Trophoblast cell (in vitro differentiated cells and primary cell): Measurements from ENCODE around the gene MYO10.

Source experiments
- DNase-seq, 2 donors: peaks; one replicate each; pipeline ENCODE4 v3.0.0-alpha.2; 2016
- H2AFZ ChIP-seq: 2 replicates; pipeline ENCODE4 v1.6.1; 2013; ENCODE audit warnings: low read length, moderate library complexity, mild to moderate bottlenecking; ENCODE audit not compliant: insufficient read depth, poor library complexity
- H2AK5ac ChIP-seq: 2 replicates; pipeline ENCODE4 v1.6.1; 2013; ENCODE audit warnings: mild to moderate bottlenecking, low read length
- H2BK120ac ChIP-seq: 2 replicates; pipeline ENCODE4 v1.6.1; 2013; ENCODE audit warnings: low read length, mild to moderate bottlenecking, moderate library complexity; ENCODE audit not compliant: insufficient read depth, poor library complexity
- H2BK12ac ChIP-seq: 2 replicates; pipeline ENCODE4 v1.6.1; 2013; ENCODE audit warnings: mild to moderate bottlenecking, low read length, moderate library complexity
- H2BK5ac ChIP-seq: 2 replicates; pipeline ENCODE4 v1.6.1; 2013; ENCODE audit warnings: low read length, low read depth, moderate library complexity, mild to moderate bottlenecking; ENCODE audit not compliant: poor library complexity
- H3K14ac ChIP-seq: 2 replicates; pipeline ENCODE4 v1.6.1; 2013; ENCODE audit warnings: mild to moderate bottlenecking, low read length
- H3K18ac ChIP-seq: 2 replicates; pipeline ENCODE4 v1.6.1; 2013; ENCODE audit warnings: mild to moderate bottlenecking, low read length
- H3K23ac ChIP-seq: 2 replicates; pipeline ENCODE4 v1.6.1; 2013; ENCODE audit warnings: low read length
- H3K27ac ChIP-seq: 2 replicates; pipeline ENCODE4 v1.5.1; 2013; ENCODE audit warnings: low read depth, mild to moderate bottlenecking, inconsistent platforms, low read length, moderate library complexity
- H3K27me3 ChIP-seq: 2 replicates; pipeline ENCODE4 v1.6.1; 2013; ENCODE audit warnings: inconsistent platforms, mild to moderate bottlenecking, low read length, moderate library complexity; ENCODE audit not compliant: insufficient read depth
- H3K36me3 ChIP-seq, 2 experiments: 1 replicate in 1 of 2; 2 replicates in 1 of 2; pipeline ENCODE4 v1.6.1; 2013; ENCODE audit warnings: low read length in 2 of 2, mild to moderate bottlenecking in 2 of 2, moderate library complexity in 1 of 2; ENCODE audit not compliant: insufficient read depth in 2 of 2, control insufficient read depth in 1 of 2
- H3K4ac ChIP-seq: 2 replicates; pipeline ENCODE4 v1.6.1; 2013; ENCODE audit warnings: low read depth, mild to moderate bottlenecking, low read length, moderate library complexity
- H3K4me1 ChIP-seq, 2 experiments: 1 replicate in 1 of 2; 2 replicates in 1 of 2; pipeline ENCODE4 v1.6.1; 2013; ENCODE audit warnings: low read length in 2 of 2, mild to moderate bottlenecking in 2 of 2, moderate library complexity in 1 of 2; ENCODE audit not compliant: insufficient read depth in 2 of 2, control insufficient read depth in 1 of 2
- H3K4me2 ChIP-seq: 2 replicates; pipeline ENCODE4 v1.6.1; 2013; ENCODE audit warnings: inconsistent platforms, mild to moderate bottlenecking, low read length, moderate library complexity
- H3K4me3 ChIP-seq: 2 replicates; pipeline ENCODE4 v1.5.1; 2013; ENCODE audit warnings: mild to moderate bottlenecking, low read depth, low read length, inconsistent platforms
- H3K79me1 ChIP-seq: one replicate; pipeline ENCODE4 v1.6.1; 2013; ENCODE audit warnings: low read length
- H3K79me2 ChIP-seq: 2 replicates; pipeline ENCODE4 v1.6.1; 2013; ENCODE audit warnings: low read length, mild to moderate bottlenecking; ENCODE audit not compliant: control insufficient read depth, insufficient read depth, poor library complexity
- H3K9ac ChIP-seq: 2 replicates; pipeline ENCODE4 v1.6.1; 2013; ENCODE audit warnings: mild to moderate bottlenecking, low read length
- H3K9me3 ChIP-seq: 2 replicates; pipeline ENCODE4 v1.6.1; 2013; ENCODE audit warnings: low read depth, mild to moderate bottlenecking, control low read depth, inconsistent platforms, low read length; ENCODE audit not compliant: insufficient read depth
- H4K12ac ChIP-seq: 2 replicates; pipeline ENCODE4 v1.6.1; 2013; ENCODE audit warnings: low read depth, mild to moderate bottlenecking, low read length, moderate library complexity
- H4K8ac ChIP-seq: 2 replicates; pipeline ENCODE4 v1.6.1; 2013; ENCODE audit warnings: low read depth, mild to moderate bottlenecking, low read length, moderate library complexity
- H4K91ac ChIP-seq: one replicate; pipeline ENCODE4 v1.6.1; 2013; ENCODE audit warnings: low read depth, mild to moderate bottlenecking, low read length, moderate library complexity
- WGBS: extraction: QIAGEN DNeasy Blood & Tissue Kit; methylation state at CpG from one replicate; pipeline ENCODE4 v1.1.7; 2013; ENCODE audit warnings: missing lambda C conversion rate; ENCODE audit not compliant: insufficient read length, insufficient coverage; ENCODE audit errors: extremely low coverage; 5-methylcytosine and 5-hydroxymethylcytosine counted together

The MYO10 gene

GRCh38 chr5:16625096-16625495 lies 311.0 kb downstream of the MYO10 start:
- Histone ChIP-seq H4K12ac (no peak overlapping the region), H2AK5ac (no peak overlapping the region), H3K23ac (no peak overlapping the region), H2BK12ac (no peak overlapping the region), H3K4me3 (no peak overlapping the region), H3K36me3 (no peaks in the 10 kb centered on the region), H3K4me2 (no peak overlapping the region), H3K4me1 (peaks cover 0 to 2% of the 10 kb centered on the region in 2 experiments), H2AFZ (no peak overlapping the region), H3K9ac (no peak overlapping the region), H3K9me3 (no peaks in the 10 kb centered on the region), H2BK5ac (no peak overlapping the region), H3K4ac (no peak overlapping the region), H3K27ac (no peak overlapping the region), H4K91ac (no peak overlapping the region), H3K79me1 (no peaks in the 10 kb centered on the region), H3K14ac (no peak overlapping the region), H3K79me2 (no peaks in the 10 kb centered on the region), H4K8ac (no peak overlapping the region), H3K18ac (no peak overlapping the region), H3K27me3 (no peaks in the 10 kb centered on the region), H2BK120ac (no peak overlapping the region)
- WGBS: no CpG with 5 or more reads among the region's 3 CpGs
- DNase-seq: peak in 1 of 2 donors; percentile 10

GRCh38 chr5:16619136-16619535 lies 317.0 kb downstream of the MYO10 start:
- H2BK12ac ChIP-seq: no peak overlapping the region
- no peak overlapping the region for H3K4me3 ChIP-seq
- no peak overlapping the region for H3K18ac ChIP-seq
- no peak overlapping the region for H4K8ac ChIP-seq
- H3K23ac ChIP-seq: no peak overlapping the region
- no peak overlapping the region for H3K14ac ChIP-seq
- H3K27me3 ChIP-seq: peaks cover 23% of the 10 kb centered on the region
- no peak overlapping the region for H2BK120ac ChIP-seq
- H3K79me1 ChIP-seq: no peaks in the 10 kb centered on the region
- WGBS: no CpG with 5 or more reads among the region's 2 CpGs
- no peak overlapping the region for H2BK5ac ChIP-seq
- no peaks in the 10 kb centered on the region for H3K36me3 ChIP-seq
- peaks cover 7 to 8% of the 10 kb centered on the region in 2 experiments for H3K4me1 ChIP-seq
- H2AFZ ChIP-seq: no peak overlapping the region
- no peak overlapping the region for H4K91ac ChIP-seq
- no peaks in the 10 kb centered on the region for H3K79me2 ChIP-seq
- no peak overlapping the region for H3K4ac ChIP-seq
- no peak for DNase-seq
- H3K9me3 ChIP-seq: peaks cover 2% of the 10 kb centered on the region
- no peak overlapping the region for H3K27ac ChIP-seq
- no peak overlapping the region for H3K4me2 ChIP-seq
- H2AK5ac ChIP-seq: no peak overlapping the region
- no peak overlapping the region for H4K12ac ChIP-seq
- H3K9ac ChIP-seq: no peak overlapping the region

GRCh38 chr5:16618138-16618897 lies 317.8 kb downstream of the MYO10 start:
- Histone ChIP-seq H2BK12ac (no peak overlapping the region), H4K91ac (no peak overlapping the region), H3K14ac (no peak overlapping the region), H3K23ac (no peak overlapping the region), H3K27ac (no peak overlapping the region), H3K9me3 (peaks cover 2% of the 10 kb centered on the region), H2BK5ac (no peak overlapping the region), H3K4me2 (no peak overlapping the region), H3K4me3 (no peak overlapping the region), H3K27me3 (peaks cover 23% of the 10 kb centered on the region), H4K12ac (no peak overlapping the region), H2BK120ac (no peak overlapping the region), H3K4me1 (peaks cover 7 to 8% of the 10 kb centered on the region in 2 experiments), H3K18ac (no peak overlapping the region), H2AK5ac (no peak overlapping the region), H4K8ac (no peak overlapping the region), H3K36me3 (no peaks in the 10 kb centered on the region), H3K9ac (no peak overlapping the region), H3K79me2 (no peaks in the 10 kb centered on the region), H2AFZ (no peak overlapping the region), H3K79me1 (no peaks in the 10 kb centered on the region), H3K4ac (no peak overlapping the region)
- WGBS: no CpG with 5 or more reads among the region's 10 CpGs
- DNase-seq: no peak

GRCh38 chr5:16617274-16617968 lies 318.7 kb downstream of the MYO10 start:
- Histone ChIP-seq H2BK12ac (no peak overlapping the region), H3K23ac (no peak overlapping the region), H3K18ac (no peak overlapping the region), H3K79me2 (no peaks in the 10 kb centered on the region), H4K91ac (no peak overlapping the region), H3K4me3 (peak overlapping the region; percentile 49), H3K4me1 (peaks cover 7 to 8% of the 10 kb centered on the region in 2 experiments), H2BK120ac (no peak overlapping the region), H3K4ac (no peak overlapping the region), H3K36me3 (no peaks in the 10 kb centered on the region), H3K79me1 (no peaks in the 10 kb centered on the region), H3K27me3 (peaks cover 23% of the 10 kb centered on the region), H3K9ac (no peak overlapping the region), H2AFZ (peak overlapping the region; percentile 39), H3K9me3 (peaks cover 2% of the 10 kb centered on the region), H2BK5ac (no peak overlapping the region), H3K14ac (no peak overlapping the region), H4K8ac (no peak overlapping the region), H3K4me2 (peak overlapping the region; percentile 91), H4K12ac (no peak overlapping the region), H2AK5ac (no peak overlapping the region), H3K27ac (no peak overlapping the region)
- no CpG with 5 or more reads among the region's 27 CpGs for WGBS
- no peak for DNase-seq
